ACC112 (cell line): ENCODE measurements around the gene CASKIN1.

Experiments used
- H2AFZ ChIP-seq: fragments of 200-600 bp; sonication (generic); one replicate; pipeline ENCODE4 v1.6.0; 2017; ENCODE audit warnings: antibody characterized with exemption, low read length; ENCODE audit not compliant: unreplicated experiment
- H3K27ac ChIP-seq: fragments of 200-600 bp; sonication (generic); 2 replicates; pipeline ENCODE4 v1.5.1; 2014; ENCODE audit warnings: low read depth, mild to moderate bottlenecking, antibody characterized with exemption, low read length, moderate library complexity
- H3K27me3 ChIP-seq: fragments of 200-600 bp; sonication (generic); 2 replicates; pipeline ENCODE4 v1.6.1; 2014; ENCODE audit warnings: mild to moderate bottlenecking, antibody characterized with exemption, low read length, moderate library complexity, mixed read lengths; ENCODE audit not compliant: insufficient read depth
- H3K36me3 ChIP-seq: fragments of 200-600 bp; sonication (generic); 2 replicates; pipeline ENCODE4 v1.6.1; 2016; ENCODE audit warnings: mild to moderate bottlenecking, antibody characterized with exemption, low read length, moderate library complexity, mixed read lengths; ENCODE audit not compliant: insufficient read depth
- H3K4me1 ChIP-seq: fragments of 200-600 bp; sonication (generic); one replicate; pipeline ENCODE4 v1.6.1; 2016; ENCODE audit warnings: low read length, mixed read lengths; ENCODE audit not compliant: insufficient read depth, unreplicated experiment, control insufficient read depth
- H3K4me3 ChIP-seq: fragments of 200-600 bp; sonication (generic); 2 replicates; pipeline ENCODE4 v1.5.1; 2014; ENCODE audit warnings: mild to moderate bottlenecking, low read depth, low read length
- H3K79me2 ChIP-seq: fragments of 200-600 bp; sonication (generic); one replicate; pipeline ENCODE4 v1.6.0; 2016; ENCODE audit warnings: low read length; ENCODE audit not compliant: control insufficient read depth, unreplicated experiment, insufficient read depth

Gene CASKIN1

GRCh38 chr16:2189252-2189893 is 7.0 kb downstream of the CASKIN1 start:
- H3K36me3 ChIP-seq = no peaks in the 10 kb centered on the region
- no peaks in the 10 kb centered on the region for H3K27me3 ChIP-seq
- H2AFZ ChIP-seq = no peak overlapping the region
- no peak overlapping the region for H3K4me3 ChIP-seq
- no peaks in the 10 kb centered on the region for H3K79me2 ChIP-seq
- H3K4me1 ChIP-seq = no peaks in the 10 kb centered on the region
- H3K27ac ChIP-seq = no peak overlapping the region

DNA sequence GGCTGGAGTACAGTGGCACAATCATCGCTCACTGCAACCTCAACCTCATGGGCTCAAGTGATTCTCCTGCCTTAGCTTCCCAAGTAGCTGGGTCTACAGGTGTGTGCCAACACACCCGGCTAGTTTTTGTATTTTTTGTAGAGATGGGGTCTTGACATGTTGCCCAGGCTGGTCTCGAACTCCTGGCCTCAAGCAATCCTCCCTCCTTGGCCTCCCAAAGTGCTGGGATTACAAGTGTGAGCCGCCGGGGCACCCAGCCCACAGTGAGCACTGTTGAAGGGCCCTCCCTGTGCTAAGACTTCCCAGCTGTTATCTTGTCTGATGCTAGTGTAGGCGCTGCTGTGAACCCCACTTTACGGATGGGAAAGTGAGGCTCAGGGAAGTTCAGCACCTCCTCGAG is 8.0 kb downstream of the CASKIN1 start:
- Histone ChIP-seq H3K79me2 (no peaks in the 10 kb centered on the region), H3K4me1 (no peaks in the 10 kb centered on the region), H3K27me3 (no peaks in the 10 kb centered on the region), H3K36me3 (no peaks in the 10 kb centered on the region), H3K27ac (no peak overlapping the region), H2AFZ (no peak overlapping the region), H3K4me3 (no peak overlapping the region)

GRCh38 chr16:2187212-2187611 is 9.2 kb downstream of the CASKIN1 start:
- no peaks in the 10 kb centered on the region for H3K4me1 ChIP-seq
- H3K36me3 ChIP-seq = no peaks in the 10 kb centered on the region
- no peak overlapping the region for H3K4me3 ChIP-seq

GRCh38 chr16:2186505-2186904 is 9.9 kb downstream of the CASKIN1 start:
- no peaks in the 10 kb centered on the region for H3K4me1 ChIP-seq
- H3K36me3 ChIP-seq = no peaks in the 10 kb centered on the region
- no peaks in the 10 kb centered on the region for H3K27me3 ChIP-seq

More at GRCh38 chr16:2187212-2187611, 9.2 kb downstream of the CASKIN1 start:
- Histone ChIP-seq H2AFZ (no peak overlapping the region), H3K27ac (no peak overlapping the region), H3K27me3 (no peaks in the 10 kb centered on the region), H3K79me2 (no peaks in the 10 kb centered on the region)

GRCh38 chr16:2186064-2186463 is 10.3 kb downstream of the CASKIN1 start:
- Histone ChIP-seq H2AFZ (no peak overlapping the region), H3K4me3 (no peak overlapping the region), H3K27me3 (no peaks in the 10 kb centered on the region), H3K27ac (no peak overlapping the region), H3K36me3 (no peaks in the 10 kb centered on the region), H3K79me2 (no peaks in the 10 kb centered on the region), H3K4me1 (no peaks in the 10 kb centered on the region)

More at GRCh38 chr16:2186505-2186904, 9.9 kb downstream of the CASKIN1 start:
- H3K4me3 ChIP-seq = no peak overlapping the region
- H3K79me2 ChIP-seq = no peaks in the 10 kb centered on the region
- H3K27ac ChIP-seq = no peak overlapping the region
- H2AFZ ChIP-seq = no peak overlapping the region

DNA sequence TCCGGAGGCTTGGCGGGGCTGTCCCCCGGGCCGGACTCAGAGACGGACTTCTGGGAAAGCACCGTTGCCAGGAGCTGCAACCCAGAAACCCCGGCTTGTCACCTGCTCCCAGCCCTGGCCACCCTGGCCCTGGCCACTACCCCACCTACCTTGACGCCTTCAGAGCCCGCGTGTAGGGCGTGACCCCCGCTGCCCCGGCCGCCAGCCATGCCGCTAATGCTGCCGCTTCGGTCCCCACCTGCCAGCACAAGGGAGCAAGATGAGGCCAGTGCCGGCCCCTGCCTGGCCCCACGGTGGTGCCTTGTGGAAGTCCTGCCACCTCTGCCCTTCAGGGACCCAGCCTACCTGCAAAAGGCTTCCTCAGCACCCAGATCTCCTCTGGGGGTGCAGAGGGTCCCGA is 11.4 kb downstream of the CASKIN1 start:
- Histone ChIP-seq H3K4me3 (no peak overlapping the region), H2AFZ (no peak overlapping the region), H3K79me2 (no peaks in the 10 kb centered on the region)

GRCh38 chr16:2184346-2184745 is 12.1 kb downstream of the CASKIN1 start:
- H3K79me2 ChIP-seq = no peaks in the 10 kb centered on the region
- H3K27ac ChIP-seq = no peak overlapping the region
- H3K4me3 ChIP-seq = no peak overlapping the region
- H3K27me3 ChIP-seq = no peaks in the 10 kb centered on the region
- H2AFZ ChIP-seq = no peak overlapping the region
- H3K4me1 ChIP-seq = no peaks in the 10 kb centered on the region
- no peaks in the 10 kb centered on the region for H3K36me3 ChIP-seq

More for the DNA sequence above, 11.4 kb downstream of the CASKIN1 start:
- no peaks in the 10 kb centered on the region for H3K36me3 ChIP-seq
- no peaks in the 10 kb centered on the region for H3K27me3 ChIP-seq
- no peak overlapping the region for H3K27ac ChIP-seq
- no peaks in the 10 kb centered on the region for H3K4me1 ChIP-seq

- no peak overlapping the region for H3K27ac ChIP-seq
Measured at GRCh38 chr16:2183671-2184070, 12.7 kb downstream of the CASKIN1 start.

GRCh38 chr16:2181952-2182351 is 14.5 kb downstream of the CASKIN1 start:
- Histone ChIP-seq H3K4me1 (no peaks in the 10 kb centered on the region), H3K27ac (no peak overlapping the region), H3K79me2 (no peaks in the 10 kb centered on the region), H3K4me3 (no peak overlapping the region), H2AFZ (no peak overlapping the region), H3K36me3 (peaks cover 9% of the 10 kb centered on the region; the same call in 1 of the 2 replicates), H3K27me3 (no peaks in the 10 kb centered on the region)

More at GRCh38 chr16:2183671-2184070, 12.7 kb downstream of the CASKIN1 start:
- Histone ChIP-seq H2AFZ (no peak overlapping the region), H3K27me3 (no peaks in the 10 kb centered on the region), H3K79me2 (no peaks in the 10 kb centered on the region), H3K36me3 (no peaks in the 10 kb centered on the region), H3K4me1 (no peaks in the 10 kb centered on the region), H3K4me3 (no peak overlapping the region)

- Histone ChIP-seq H3K4me3 (no peak overlapping the region), H3K4me1 (no peaks in the 10 kb centered on the region)
Measured at GRCh38 chr16:2180962-2181923, 15.2 kb downstream of the CASKIN1 start.

More at GRCh38 chr16:2180962-2181923, 15.2 kb downstream of the CASKIN1 start:
- H3K27me3 ChIP-seq = no peaks in the 10 kb centered on the region
- peaks cover 9% of the 10 kb centered on the region; the same call in 1 of the 2 replicates for H3K36me3 ChIP-seq
- no peak overlapping the region for H3K27ac ChIP-seq
- no peak overlapping the region for H2AFZ ChIP-seq
- H3K79me2 ChIP-seq = no peaks in the 10 kb centered on the region
